Forelimb muscle (tissue), 1 donor: Measurements from ENCODE around the gene DTD2. TPM values are rescaled to one million over a fixed set of nuclear protein-coding genes. Genes with fewer than 3 reads are reported as not detected.
"Not testable (repeated sequence)": the region's sequence is repeated elsewhere in the genome, so short reads cannot be mapped to it uniquely, and the experiment has no call there.

Experiments used
- DNase-seq: peaks from one replicate; pipeline ENCODE4 v3.0.0-alpha.2; 2013; ENCODE audit warnings: low read depth
- polyA plus RNA-seq: library from polyadenylated mRNA; unstranded; fragments of 120-200 nt; gene quantifications from one replicate; pipeline ENCODE4 v1.2.1, GENCODE V29; 2013; ENCODE audit not compliant: insufficient read length

DTD2 gene
- 9.6 TPM for polyA plus RNA-seq

GRCh38 chr14:31456841-31457664 lies at the start of gene DTD2:
Gene DTD2, minus strand, starts transcription at chr14:31457506. Its CDS starts 113 bp downstream, at chr14:31457393.
- peak; percentile 93 for DNase-seq

DNA sequence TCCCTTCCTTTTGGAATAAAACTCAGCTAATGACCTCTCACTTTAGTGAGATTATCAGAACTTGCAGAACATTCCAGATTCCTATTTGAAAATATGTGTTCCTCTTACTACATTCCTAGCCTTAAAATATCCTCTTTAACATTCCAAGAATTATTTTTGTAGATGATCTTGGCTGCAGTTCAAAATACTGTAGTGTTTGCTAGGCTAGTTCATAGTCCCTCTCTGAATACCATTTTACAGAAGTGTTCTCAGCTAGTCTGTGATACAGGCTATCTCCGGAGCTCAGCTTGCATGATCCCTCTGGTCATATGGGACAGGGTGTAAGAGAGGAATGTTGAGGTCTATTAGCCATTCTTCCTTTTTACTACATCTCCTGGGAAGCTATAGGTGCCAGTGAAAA lies 48.1 kb upstream of the DTD2 start:
- DNase-seq = peak; percentile 16

DNA sequence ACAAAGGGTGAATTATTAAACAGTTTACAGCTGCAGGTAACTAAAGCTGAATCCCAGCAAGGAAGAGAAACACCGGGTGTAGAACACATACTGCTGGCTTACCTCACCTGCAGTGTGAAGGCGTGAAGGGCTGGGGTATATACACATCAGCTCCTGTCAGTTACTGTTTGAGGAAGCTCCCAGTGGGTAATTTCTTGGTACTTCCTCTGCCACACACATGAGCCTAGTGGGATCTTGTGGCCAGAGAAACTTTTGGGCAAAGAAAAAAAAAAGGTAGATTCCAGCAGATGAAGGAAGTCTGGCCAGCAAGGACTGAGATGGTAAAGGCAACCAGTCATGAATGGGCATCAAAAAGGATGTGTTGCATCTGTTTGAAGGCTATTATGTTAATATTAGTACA lies 44.6 kb upstream of the DTD2 start:
- DNase-seq = no peak

DNA sequence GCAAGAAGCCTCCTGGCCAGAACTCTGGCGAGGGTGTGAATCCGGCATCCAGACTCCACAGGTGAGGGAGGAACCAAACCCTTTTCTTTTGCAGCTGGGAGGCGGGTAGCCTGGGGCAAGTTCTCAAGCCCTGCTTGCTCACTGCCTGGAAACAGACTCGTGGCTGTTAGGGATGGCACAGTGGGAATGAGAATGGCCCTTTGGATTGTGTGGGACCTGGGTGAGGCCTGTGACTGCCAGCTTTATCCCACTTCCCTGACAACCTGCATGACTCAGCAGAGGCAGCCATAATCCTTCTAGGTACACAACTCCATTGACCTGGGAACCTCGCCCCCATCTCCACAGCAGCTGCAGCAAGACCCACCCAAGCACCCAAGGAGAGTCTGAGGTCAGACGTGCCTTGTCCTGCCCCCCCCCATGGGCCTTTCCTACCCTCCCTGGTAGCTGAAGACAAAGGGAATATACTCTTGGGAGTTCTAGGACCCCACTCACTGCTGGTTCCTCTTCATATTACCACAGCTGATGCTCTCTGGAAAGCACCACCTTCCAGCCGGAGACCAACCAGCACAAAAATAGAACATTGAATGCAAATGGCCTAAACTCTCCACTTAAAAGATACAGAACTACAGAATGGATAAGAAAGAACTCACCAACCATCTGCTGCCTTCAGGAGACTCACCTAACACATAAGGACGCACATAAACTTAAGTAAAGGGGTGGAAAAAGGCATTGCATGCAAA lies 35.6 kb upstream of the DTD2 start:
- DNase-seq = no peak

GRCh38 chr14:31489691-31490090 lies 32.4 kb upstream of the DTD2 start:
- DNase-seq = no peak

DNA sequence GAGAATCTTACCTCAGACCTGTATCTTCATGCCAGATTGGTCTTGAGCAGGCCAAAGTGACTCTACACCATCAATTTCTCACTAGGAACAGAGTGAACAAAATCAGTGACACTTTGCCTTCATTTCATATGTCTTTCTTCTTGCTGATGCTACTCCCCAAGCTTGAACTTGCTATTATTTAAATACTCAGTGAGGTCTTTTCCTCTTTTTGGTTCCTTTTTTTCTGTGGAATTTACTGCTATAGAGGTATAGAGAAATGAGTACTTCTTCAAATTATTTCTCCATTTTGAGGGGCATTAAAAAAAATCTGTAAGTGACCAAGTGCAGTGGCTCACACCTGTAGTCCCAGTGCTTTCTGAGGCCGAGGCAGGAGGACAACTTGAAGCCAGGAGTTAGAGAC lies 30.6 kb upstream of the DTD2 start, which contains the start of gene GPR33:
Gene GPR33 (minus strand): TSS at position 154 of the 400 bp plus-strand sequence. CDS start 4,074 bp downstream, outside the sequence.
- no peak for DNase-seq

GRCh38 chr14:31486764-31487163 lies 29.5 kb upstream of the DTD2 start:
- DNase-seq = no peak

- DNase-seq = no peak
Observed at GRCh38 chr14:31484754-31485153, 27.4 kb upstream of the DTD2 start.

DNA sequence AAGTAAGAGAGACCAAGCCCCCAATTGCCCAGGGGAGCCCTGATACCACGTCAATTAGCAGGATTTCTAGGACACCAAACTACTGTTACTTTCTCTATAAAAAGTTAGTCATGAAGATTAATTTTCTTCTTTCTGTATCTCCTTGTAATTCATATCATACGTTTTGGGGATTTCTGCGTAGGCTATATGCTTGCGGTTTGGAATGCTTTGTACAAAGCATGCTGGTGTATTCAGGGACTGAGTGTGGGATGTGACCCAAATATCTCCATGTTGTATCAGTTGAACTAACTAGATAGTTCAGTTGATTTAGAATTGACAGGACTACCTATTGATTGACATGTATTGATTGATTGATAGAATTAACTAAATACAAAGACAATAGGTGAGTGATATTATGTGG lies 22.9 kb upstream of the DTD2 start:
- DNase-seq = no peak

- DNase-seq = no peak
Observed at GRCh38 chr14:31479027-31479426, 21.7 kb upstream of the DTD2 start.

DNA sequence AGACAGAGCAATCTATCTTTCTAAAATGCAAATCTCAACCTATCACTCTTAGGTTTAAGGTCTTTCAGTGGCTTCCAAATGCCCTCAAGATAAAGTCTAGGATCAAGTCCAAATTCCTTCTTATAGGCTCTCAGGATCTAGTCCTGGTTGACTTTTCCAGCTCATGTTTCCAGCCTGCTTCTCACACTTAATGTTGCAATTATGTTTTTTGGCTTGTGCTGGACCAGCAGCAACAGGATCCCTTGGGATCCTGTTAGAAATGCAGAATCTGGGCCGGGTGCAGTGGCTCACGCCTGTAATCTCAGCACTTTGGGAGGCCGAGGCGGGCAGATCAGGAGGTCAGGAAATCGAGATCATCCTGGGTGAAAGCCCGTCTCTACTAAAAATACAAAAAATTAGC lies 19.9 kb upstream of the DTD2 start:
- no peak for DNase-seq

GRCh38 chr14:31476131-31476866 lies 19.0 kb upstream of the DTD2 start:
- no peak for DNase-seq

GRCh38 chr14:31466554-31466953 lies 9.2 kb upstream of the DTD2 start:
- no peak for DNase-seq

DNA sequence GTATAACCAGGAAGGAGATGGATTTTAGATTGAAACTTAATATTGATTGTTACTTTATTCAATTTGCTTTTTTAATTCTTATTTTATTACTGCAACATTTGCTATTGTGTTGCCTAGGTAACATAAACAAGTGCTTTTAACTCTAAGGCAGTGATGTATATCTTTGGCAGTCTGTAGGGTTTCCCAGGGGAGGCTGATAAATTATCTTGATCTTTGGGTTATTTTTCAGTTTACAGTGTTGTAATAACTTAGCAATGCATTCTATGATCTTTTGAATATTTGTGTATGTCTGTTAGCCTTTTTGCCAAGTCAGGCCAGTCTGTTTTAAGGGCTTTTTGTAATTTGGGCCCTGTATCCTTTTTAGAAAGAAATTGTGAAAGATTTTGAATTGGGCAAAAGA lies 7.8 kb upstream of the DTD2 start:
- peak; percentile 53 for DNase-seq

DNA sequence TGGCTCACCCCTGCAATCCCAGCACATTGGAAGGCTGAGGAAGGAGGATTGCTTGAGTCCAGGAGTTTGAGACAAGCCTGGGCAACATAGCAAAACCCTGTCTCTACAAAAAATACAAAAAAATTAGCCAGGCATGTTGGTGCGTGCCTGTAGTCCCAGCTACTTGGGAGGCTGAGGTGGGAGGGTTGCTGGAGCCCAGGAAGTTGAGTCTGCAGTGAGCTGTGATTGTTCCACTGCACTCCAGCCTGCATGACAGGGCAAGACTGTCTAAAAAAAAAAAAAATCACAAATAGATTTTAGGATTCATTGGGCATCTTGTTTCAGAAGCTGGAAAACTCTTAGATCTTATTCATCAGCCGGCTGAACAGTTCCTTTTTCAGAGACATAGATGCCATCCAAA lies 5.1 kb upstream of the DTD2 start:
- DNase-seq = not testable (repeated sequence)

DNA sequence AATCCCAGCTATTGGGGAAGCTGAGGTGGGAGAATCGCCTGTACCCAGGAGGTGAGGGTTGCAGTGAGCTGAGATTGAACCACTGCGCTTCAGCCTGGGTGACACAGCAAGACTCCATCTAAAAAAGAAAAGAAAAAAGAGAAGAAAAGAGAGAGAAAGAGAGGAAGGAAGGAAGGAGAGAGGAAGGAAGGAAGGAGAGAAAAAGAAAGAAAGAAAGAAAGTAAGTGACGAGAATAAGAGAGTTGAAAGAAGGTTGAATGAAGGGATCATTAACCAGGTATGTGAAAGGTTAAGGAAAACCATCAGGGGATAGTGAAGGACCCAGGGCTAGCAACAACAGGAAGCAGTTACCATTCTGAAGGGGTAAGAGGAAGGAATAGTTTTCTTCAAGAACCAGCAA lies 4.2 kb upstream of the DTD2 start:
- DNase-seq = no peak

GRCh38 chr14:31457665-31458659 lies 656 bp upstream of the DTD2 start:
- no peak for DNase-seq

DNA sequence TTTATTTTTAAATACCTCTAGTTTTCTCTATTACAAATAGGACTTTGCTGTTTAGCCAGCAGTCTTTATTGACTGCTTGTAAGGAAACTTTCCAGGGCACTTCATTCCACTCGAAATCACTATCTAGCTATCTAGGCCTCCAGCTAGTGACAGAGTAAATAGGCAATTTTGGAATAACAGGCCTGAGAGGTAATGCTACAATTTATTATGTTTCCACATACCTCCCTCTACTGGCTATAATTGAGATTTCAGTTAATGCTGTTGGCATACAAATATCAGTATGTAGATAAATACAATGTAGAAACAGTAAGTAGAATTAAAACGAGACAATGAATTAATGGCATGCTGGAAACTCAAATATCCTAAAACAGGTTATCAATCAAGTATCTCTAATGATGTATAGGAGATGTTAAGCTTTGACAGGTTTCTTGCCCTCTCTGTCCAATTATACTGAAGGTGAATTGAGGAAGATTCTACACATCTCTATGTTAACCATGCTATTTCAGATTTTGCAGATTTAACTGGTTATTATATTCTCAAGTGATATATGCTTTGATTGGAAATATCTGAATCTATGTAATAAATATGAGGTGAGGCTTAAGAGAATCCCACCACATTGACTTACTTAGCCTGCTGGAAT lies 7.2 kb downstream of the DTD2 start:
- no peak for DNase-seq

DNA sequence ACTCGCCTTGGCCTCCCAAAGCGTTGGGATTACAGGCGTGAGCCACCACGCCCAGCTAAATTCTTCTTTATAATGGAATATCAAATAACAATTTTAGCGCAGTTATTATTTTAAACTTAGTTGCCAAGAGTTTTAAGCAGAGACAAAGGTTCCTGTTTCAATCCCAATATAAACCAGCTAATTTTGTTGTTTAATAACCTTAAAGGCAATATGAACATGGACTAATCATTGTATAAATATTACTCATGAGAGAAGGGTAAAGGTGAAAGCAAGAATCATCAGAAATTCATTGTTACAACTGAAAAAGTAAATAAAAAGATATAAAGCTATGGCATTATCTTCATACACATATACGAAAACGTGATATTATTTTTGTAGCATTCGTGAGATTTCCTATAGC lies 8.2 kb downstream of the DTD2 start:
- no peak for DNase-seq

DNA sequence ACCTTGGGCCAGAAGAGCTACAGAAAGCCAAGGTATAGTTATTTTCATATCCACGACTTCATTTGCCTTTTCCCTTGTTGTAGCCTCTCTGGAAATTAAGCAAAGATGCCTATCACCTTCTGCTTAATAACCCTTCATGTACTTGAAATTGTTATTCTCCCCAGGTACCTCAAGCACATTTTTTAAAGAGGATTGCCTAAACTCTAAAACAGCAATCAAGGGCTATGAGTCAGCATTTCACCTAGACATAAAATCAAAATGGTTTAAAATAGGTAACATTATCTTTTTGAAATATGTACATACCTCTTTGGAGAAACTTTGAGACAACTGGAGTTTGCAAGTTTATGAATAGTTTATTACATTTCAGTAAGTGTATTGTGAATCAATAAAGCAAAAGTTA lies 11.6 kb downstream of the DTD2 start:
- no peak for DNase-seq

- DNase-seq = no peak
Observed at GRCh38 chr14:31442284-31442683, 15.0 kb downstream of the DTD2 start.
